HG03558 (cell line): Measurements from ENCODE around the gene DENND4A.
"Not testable (repeated sequence)": the region's sequence is repeated elsewhere in the genome, so short reads cannot be mapped to it uniquely, and the experiment has no call there.

Experiments used
- ATAC-seq: cut with Tn5 transposase; IDR thresholded peaks from one replicate; pipeline ENCODE4 v1.9.1; 2021; ENCODE audit warnings: moderate number of reproducible peaks; ENCODE audit not compliant: unreplicated experiment; ENCODE audit errors: extremely low read depth

Gene DENND4A

GRCh38 chr15:65821070-65821469 is 29.0 kb upstream of the DENND4A start:
- no peak for ATAC-seq

DNA sequence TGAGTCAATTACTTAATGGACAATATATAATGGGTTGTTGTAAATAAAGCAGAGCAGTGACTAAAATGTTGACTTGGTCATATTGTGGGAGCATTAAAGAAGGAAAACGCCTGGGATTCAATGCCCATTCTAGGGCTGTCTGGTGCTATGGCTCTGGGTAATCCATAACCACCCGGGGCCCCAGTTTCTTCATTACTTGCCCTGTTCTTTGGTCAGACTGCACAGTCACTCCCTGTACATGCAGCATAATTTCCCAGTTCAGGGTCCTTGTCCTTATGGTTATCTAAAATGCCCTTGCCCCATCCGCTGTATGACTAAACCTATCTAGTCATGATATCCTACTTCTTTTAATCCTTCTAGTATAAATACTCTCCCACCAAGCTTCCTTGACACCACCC is 27.5 kb upstream of the DENND4A start:
- no peak for ATAC-seq

GRCh38 chr15:65818927-65819562 is 27.0 kb upstream of the DENND4A start:
- peak; percentile 62 for ATAC-seq

GRCh38 chr15:65816441-65816840 is 24.3 kb upstream of the DENND4A start:
- ATAC-seq: no peak

- ATAC-seq: not testable (repeated sequence)
Measured at GRCh38 chr15:65816008-65816407, 23.9 kb upstream of the DENND4A start.

DNA sequence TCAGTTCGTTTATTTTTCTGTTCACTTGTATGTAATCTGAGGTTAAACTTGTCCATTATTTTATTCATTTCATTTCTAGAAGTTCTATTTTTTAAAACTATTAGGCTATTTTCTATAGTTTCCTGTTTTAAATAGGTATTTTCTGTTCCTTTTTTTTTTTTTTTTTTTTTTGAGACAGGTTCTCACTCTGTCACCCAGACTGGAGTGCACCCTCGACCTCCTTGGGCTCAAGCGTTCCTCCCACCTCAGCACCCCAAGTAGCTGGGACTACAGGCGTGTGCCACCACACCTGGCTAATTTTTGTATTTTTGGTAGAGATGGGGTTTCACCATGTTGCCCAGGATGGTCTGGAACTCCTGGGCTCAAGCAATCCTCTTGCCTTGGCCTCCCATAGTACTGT is 22.2 kb upstream of the DENND4A start:
- not testable (repeated sequence) for ATAC-seq

DNA sequence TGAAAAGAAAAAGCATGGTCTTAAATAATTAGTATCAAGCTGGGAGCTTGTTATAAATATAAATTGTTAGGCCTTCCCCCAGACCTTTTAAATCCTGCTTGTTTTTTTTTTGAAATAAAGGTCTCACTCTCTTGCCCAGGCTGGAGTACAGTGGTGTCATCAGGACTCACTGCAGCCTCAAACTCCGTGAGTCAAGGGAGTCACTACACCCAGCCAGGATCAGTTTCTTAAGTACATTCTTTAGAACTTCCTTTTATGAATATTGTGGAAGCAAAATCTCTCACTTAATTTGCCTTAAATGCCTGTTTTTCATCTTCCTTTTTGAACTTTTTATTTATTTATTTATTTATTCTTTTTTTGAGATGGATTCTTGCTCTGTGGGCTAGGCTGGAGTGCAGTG is 20.8 kb upstream of the DENND4A start:
- ATAC-seq: no peak

- ATAC-seq: no peak
Measured at GRCh38 chr15:65812467-65812866, 20.4 kb upstream of the DENND4A start.

DNA sequence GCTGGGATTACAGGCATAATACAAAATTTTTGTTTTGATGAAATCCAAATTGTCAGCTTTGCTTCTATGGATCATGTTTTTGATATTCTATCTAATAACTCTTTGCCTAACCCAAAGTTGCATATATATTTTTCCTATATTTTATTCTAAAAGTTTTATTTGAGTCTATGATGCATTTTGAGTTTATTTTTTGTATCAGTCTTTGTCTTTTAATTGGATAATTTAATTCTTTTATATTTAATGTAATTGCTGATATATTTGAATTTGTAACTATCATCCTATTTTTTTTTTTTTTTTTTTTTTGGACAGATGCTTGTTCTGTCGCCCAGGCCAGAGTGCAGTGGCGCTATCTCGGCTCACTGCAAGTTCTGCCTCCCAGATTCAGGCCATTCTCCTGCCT is 19.7 kb upstream of the DENND4A start:
- ATAC-seq: no peak

DNA sequence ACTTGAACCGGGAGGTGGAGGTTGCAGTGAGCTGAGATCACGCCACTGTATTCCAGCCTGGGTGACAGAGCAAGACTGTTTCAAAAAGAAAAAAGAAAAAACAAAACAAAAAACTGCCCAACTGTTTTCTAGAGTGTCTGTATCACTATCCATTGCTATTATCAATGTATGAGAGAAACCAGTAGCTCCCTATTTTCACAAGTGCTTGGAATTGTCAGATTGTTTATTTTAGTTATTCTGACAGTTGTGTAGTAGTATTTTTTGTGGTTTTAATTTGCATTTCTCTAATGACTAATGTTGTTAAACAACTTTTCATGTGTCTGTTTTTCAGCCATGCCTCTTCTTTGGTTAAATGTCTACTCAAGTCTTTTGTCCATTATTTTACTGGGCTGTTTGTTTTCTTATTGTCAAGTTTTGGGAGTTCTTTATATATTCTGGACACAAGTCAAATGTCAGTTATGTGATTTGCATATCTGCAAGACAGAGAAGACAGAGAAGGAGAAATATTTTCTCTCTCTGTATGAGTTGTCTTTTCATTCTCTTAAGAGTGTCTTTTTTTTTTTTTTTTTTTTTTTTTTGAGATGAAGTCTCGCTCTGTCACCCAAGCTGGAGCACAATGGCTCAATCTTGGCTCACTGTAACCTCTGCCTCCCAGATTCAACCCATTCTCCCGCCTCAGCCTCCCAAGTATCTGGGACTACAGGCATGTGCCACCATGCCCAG is 19.1 kb upstream of the DENND4A start:
- not testable (repeated sequence) for ATAC-seq

DNA sequence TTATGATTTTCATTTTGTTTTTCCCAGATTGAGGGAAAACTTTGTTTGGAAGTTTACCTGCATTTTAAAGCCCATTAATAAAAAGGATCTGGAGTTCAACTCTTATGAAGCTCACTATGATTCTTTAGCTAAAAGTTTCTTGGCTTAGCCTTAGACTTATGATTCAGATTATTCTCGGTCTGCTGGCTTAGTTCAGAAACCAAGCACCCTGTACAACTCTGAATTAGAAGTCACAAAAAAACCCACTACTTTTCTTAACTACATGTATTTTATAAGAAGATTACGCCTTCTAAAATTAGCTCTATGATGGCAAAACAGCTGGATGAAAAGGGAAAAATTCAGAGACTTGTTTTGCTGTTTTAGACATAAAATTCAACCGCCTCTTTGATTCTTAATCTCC is 14.3 kb upstream of the DENND4A start:
- ATAC-seq: no peak

- no peak for ATAC-seq
Measured at GRCh38 chr15:65805019-65805745, 13.1 kb upstream of the DENND4A start.

DNA sequence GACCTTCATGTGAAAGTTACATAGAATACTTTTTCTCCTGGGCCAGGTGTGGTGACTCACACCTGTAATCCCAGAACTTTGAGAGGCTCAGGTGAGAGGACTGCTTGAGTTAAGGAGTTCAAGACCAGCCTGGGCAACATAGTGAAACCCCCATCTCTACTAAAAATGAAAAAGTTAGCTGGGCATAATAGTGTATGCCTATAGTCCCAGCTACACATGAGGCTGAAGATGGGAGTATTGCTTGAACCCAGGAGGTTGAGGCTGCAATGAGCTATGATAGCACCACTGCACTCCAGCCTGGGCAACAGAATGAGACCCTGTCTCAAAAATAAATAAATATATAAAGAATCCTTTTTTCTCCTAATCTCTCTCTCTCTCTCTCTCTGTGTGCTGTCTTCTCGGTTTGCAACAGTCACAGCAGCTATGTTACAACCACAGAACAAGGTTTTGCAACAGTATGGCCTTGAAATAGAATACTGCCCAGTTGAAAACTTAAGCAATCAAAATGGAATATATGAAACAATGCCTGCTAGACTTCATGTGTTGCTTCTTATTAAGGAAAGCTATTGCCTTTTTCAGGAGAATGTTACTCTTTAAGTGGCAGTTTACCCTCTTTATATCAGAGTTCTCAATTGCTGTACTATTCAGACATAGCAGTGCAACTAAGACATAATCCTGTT is 12.3 kb upstream of the DENND4A start:
- ATAC-seq: no peak

- ATAC-seq: no peak
Measured at GRCh38 chr15:65801229-65801805, 9.2 kb upstream of the DENND4A start.

GRCh38 chr15:65796610-65797078 is 4.6 kb upstream of the DENND4A start:
- no peak for ATAC-seq

- no peak for ATAC-seq
Measured at GRCh38 chr15:65795663-65796216, 3.6 kb upstream of the DENND4A start.

- no peak for ATAC-seq
Measured at GRCh38 chr15:65793818-65794104, 1.7 kb upstream of the DENND4A start.

- no peak for ATAC-seq
Measured at GRCh38 chr15:65792988-65793817, 1.1 kb upstream of the DENND4A start.

- no peak for ATAC-seq
Measured at GRCh38 chr15:65791335-65792137, 557 bp downstream of the DENND4A start.
